Measurements from ENCODE around the gene NUP85. TPM values are rescaled to one million over a fixed set of nuclear protein-coding genes. Genes with fewer than 3 reads are reported as not detected.

The NUP85 gene
- total RNA-seq, 3 donors from 2014 or later (not counting 1 experiment from before 2014, with no cell fraction given) = 71.1 to 78.1 (median 77.0) TPM

DNA sequence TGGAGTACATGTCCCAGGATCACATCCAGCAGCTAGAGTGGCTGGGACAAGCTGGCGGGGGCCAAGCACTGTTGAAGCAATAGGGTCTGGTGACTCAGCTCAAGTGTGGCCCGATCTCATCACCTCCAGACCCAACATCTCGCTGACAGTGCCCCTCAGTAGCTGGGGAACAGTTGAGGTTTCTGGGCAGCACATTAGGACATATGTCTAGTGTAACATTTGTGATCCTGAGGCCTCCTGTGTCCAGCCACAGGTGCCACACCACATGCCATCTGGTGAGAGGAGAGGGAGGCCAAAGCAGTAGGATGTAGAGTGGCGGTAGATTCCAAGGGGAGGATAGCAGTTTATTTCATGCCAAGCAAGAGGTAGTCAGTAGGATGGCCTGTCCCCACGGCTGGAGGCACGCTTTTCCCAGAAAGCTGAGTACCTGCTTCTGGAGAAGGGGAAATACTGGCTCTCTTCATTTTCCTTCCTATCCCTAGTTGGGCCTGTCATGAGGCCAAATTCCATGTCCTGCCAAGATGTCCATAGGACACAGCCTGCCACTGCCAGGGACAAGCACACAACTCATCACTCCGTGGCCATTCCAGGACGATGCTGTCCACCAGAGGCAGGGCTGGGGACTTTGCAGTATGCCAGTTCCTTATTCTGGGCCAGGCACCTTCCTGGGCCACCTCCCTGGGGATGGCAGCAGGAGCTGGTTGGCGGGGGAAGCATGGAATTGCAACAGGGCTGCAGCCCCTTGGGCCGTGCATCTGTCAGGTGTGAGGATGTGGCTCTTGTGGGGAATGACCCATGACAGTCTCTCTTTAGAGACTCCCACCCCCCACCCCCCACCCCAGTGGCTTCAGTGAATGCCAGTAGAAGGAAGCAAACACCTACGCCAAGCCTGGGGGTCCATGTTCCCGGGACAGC lies 31.9 kb downstream of the NUP85 start:
- no peaks in the 10 kb centered on the region for H3K9me3 Mint-ChIP-seq
- Histone ChIP-seq H3K36me3 (ENCODE audit: control insufficient read depth, insufficient read depth, low read length) (peaks cover 83% of the 10 kb centered on the region), H3K4me1 (ENCODE audit: control insufficient read depth, insufficient read depth, low read length) (peaks cover 18% of the 10 kb centered on the region), H3K27ac (ENCODE audit: low read length) (no peak overlapping the region), H3K9me3 (ENCODE audit: control insufficient read depth, insufficient read depth, low read length) (no peaks in the 10 kb centered on the region), H3K27me3 (ENCODE audit: control insufficient read depth, insufficient read depth, low read length) (no peaks in the 10 kb centered on the region), H3K4me3 (ENCODE audit: low read length) (no peak overlapping the region)
- WGBS (ENCODE audit: insufficient coverage) = 94% methylated on average over 10 of the region's 12 CpGs
- no peak for DNase-seq
- no peak for ATAC-seq
- TF ChIP-seq, protein P1, sequence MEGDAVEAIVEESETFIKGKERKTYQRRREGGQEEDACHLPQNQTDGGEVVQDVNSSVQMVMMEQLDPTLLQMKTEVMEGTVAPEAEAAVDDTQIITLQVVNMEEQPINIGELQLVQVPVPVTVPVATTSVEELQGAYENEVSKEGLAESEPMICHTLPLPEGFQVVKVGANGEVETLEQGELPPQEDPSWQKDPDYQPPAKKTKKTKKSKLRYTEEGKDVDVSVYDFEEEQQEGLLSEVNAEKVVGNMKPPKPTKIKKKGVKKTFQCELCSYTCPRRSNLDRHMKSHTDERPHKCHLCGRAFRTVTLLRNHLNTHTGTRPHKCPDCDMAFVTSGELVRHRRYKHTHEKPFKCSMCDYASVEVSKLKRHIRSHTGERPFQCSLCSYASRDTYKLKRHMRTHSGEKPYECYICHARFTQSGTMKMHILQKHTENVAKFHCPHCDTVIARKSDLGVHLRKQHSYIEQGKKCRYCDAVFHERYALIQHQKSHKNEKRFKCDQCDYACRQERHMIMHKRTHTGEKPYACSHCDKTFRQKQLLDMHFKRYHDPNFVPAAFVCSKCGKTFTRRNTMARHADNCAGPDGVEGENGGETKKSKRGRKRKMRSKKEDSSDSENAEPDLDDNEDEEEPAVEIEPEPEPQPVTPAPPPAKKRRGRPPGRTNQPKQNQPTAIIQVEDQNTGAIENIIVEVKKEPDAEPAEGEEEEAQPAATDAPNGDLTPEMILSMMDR (IDR thresholded peaks at IDR 0.05) = no peak
- peaks cover 5 to 7% of the 10 kb centered on the region in 2 donors for H3K4me1 Mint-ChIP-seq
- intact Hi-C loops (cut with micrococcal nuclease) = loop anchor here (1.0 kb wide), 1 partner anchor 123 kb away; no protein-coding TSS in a partner anchor
- no peak overlapping the region for H3K27ac Mint-ChIP-seq
- no peaks in the 10 kb centered on the region for H3K27me3 Mint-ChIP-seq (ENCODE audit: low read depth in 2 of 2)
- H3K4me3 Mint-ChIP-seq = no peak overlapping the region
- H3K36me3 Mint-ChIP-seq = no peaks in the 10 kb centered on the region

DNA sequence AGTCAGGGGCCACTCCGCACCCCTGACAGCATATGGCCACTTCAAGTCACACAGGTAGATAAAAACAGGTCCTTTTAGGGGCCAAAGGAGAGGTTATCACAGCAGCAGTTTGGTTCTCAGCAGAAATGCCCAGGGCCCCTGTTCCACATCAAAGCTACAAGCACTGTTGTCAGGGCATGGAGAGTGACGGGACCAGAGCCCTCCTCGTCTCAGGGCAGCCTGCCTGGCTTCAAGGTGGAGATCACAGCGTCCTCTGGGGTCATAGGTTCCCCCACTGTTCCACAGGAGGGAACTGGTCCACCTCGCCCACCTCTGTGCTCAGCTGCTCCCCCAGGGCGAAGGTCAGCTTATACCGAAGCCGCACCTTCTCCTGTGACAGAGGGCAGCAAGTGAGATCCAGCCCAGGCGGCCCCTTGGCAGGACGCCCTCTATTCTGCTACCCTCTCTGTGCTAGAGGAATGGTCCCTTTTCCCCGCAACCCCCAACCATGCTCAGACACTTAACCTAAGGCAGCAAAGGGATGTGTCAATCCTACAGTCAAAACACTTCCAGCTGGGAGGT lies 32.6 kb downstream of the NUP85 start:
- intact Hi-C loops (cut with micrococcal nuclease) = loop anchor here (1.0 kb wide), 1 partner anchor 124 kb away; no protein-coding TSS in a partner anchor
- Histone ChIP-seq H3K36me3 (ENCODE audit: control insufficient read depth, insufficient read depth, low read length) (peaks cover 81% of the 10 kb centered on the region), H3K27ac (ENCODE audit: low read length) (no peak overlapping the region), H3K4me1 (ENCODE audit: control insufficient read depth, insufficient read depth, low read length) (peaks cover 25% of the 10 kb centered on the region), H3K9me3 (ENCODE audit: control insufficient read depth, insufficient read depth, low read length) (no peaks in the 10 kb centered on the region), H3K27me3 (ENCODE audit: control insufficient read depth, insufficient read depth, low read length) (no peaks in the 10 kb centered on the region), H3K4me3 (ENCODE audit: low read length) (no peak overlapping the region)
- no peak overlapping the region for H3K4me3 Mint-ChIP-seq
- peaks cover 5 to 7% of the 10 kb centered on the region in 2 donors for H3K4me1 Mint-ChIP-seq
- no peaks in the 10 kb centered on the region for H3K36me3 Mint-ChIP-seq
- DNase-seq (no peak), ATAC-seq (no peak)
- H3K27me3 Mint-ChIP-seq (ENCODE audit: low read depth in 2 of 2) = no peaks in the 10 kb centered on the region
- TF ChIP-seq, protein P1 (IDR thresholded peaks at IDR 0.05) = no peak
- WGBS (ENCODE audit: insufficient coverage) = 95% methylated on average over 11 of the region's 11 CpGs
- H3K9me3 Mint-ChIP-seq = no peaks in the 10 kb centered on the region
- peak overlapping the region; percentile 77 to 78 for H3K27ac Mint-ChIP-seq

DNA sequence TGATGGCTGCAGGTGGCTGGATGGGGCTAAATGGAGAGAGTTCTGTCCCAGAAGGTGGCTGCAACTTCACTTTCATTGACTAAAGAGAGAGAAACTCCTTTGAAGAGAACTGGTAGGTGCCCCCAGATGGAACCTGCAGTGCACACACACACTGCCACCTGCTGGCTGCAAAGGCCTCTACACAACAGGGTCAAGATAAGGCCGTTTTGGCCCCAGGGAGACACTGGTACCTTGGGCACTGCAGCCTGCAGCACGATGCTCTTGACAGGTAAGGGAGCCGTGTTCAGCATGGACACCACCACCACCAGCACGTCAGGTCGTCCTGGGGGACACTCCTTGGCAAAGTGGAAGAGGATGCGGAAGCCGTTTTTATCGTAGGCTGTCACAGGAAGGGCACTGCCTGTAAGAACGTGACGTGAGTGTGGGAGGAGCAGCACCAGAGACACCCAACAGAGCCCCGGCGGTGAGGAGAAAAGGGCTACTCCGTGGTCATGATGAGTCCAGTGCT lies 33.3 kb downstream of the NUP85 start:
- DNase-seq = peak; percentile 55 to 83
- no peak overlapping the region for H3K4me3 ChIP-seq (ENCODE audit: low read length)

More for the DNA sequence above, 33.3 kb downstream of the NUP85 start:
- H3K36me3 ChIP-seq (ENCODE audit: control insufficient read depth, insufficient read depth, low read length) = peaks cover 87% of the 10 kb centered on the region
- intact Hi-C loops (cut with micrococcal nuclease) = loop anchor here (1.0 kb wide), 1 partner anchor 124 kb away; no protein-coding TSS in a partner anchor
- no peaks in the 10 kb centered on the region for H3K9me3 ChIP-seq (ENCODE audit: control insufficient read depth, insufficient read depth, low read length)
- no peak overlapping the region for H3K27ac ChIP-seq (ENCODE audit: low read length)
- H3K4me1 ChIP-seq (ENCODE audit: control insufficient read depth, insufficient read depth, low read length) = peaks cover 31% of the 10 kb centered on the region
- peak overlapping the region; percentile 77 to 78 for H3K27ac Mint-ChIP-seq
- peak; percentile 76 to 91 (median 81) for ATAC-seq
- H3K9me3 Mint-ChIP-seq = no peaks in the 10 kb centered on the region
- 66% methylated on average over 13 of the region's 13 CpGs for WGBS (ENCODE audit: insufficient coverage)
- no peaks in the 10 kb centered on the region for H3K36me3 Mint-ChIP-seq
- H3K27me3 Mint-ChIP-seq (ENCODE audit: low read depth in 2 of 2) = no peaks in the 10 kb centered on the region
- TF ChIP-seq, protein P1 (IDR thresholded peaks at IDR 0.05) = peak; percentile 70
- peaks cover 5 to 12% of the 10 kb centered on the region in 2 donors for H3K4me1 Mint-ChIP-seq
- peak overlapping the region; percentile 22 for H3K4me3 Mint-ChIP-seq
- no peaks in the 10 kb centered on the region for H3K27me3 ChIP-seq (ENCODE audit: control insufficient read depth, insufficient read depth, low read length)
